Measurements from ENCODE around the gene SELENOS.

The SELENOS gene

DNA sequence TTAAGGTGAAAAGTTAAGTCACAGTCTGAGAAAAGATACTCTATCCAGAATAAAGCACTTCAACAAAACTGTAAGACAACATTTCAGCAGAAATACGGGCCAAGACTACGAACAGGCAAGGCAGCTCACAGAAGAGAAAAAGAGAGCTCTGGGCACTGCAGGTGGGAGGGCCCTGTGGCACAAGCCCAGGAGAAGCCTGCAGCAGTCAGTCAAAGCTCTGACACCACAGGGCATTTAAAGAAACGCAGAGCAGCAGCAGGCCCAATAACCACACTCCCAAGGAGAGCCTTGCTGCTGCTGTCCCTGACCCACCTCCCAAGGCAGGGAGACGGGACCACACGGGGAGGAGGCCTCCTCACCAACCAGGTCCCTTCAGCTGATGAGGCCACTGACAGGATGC, 44.6 kb downstream of the SELENOS start:
- Histone ChIP-seq H3K27ac (ENCODE audit: low read length) (peak overlapping the region; percentile 41), H3K27me3 (ENCODE audit: control insufficient read depth in 1 of 2, insufficient read depth in 2 of 2, low read length in 2 of 2) (no peaks in the 10 kb centered on the region), H3K9me3 (ENCODE audit: control insufficient read depth in 2 of 2, low read length in 2 of 2) (no peaks in the 10 kb centered on the region), H3K9ac (ENCODE audit: low read length in 2 of 2) (peak overlapping the region in 1 of 2 donors; percentile 43), H3K36me3 (ENCODE audit: control insufficient read depth in 2 of 2, insufficient read depth in 2 of 2, low read length in 2 of 2) (peaks cover 7 to 9% of the 10 kb centered on the region in 2 donors), H3K4me1 (ENCODE audit: control insufficient read depth, insufficient read depth, low read length) (peaks cover 12% of the 10 kb centered on the region), H3K4me3 (ENCODE audit: low read length in 2 of 2) (peak overlapping the region in 1 of 2 donors; percentile 3)

DNA sequence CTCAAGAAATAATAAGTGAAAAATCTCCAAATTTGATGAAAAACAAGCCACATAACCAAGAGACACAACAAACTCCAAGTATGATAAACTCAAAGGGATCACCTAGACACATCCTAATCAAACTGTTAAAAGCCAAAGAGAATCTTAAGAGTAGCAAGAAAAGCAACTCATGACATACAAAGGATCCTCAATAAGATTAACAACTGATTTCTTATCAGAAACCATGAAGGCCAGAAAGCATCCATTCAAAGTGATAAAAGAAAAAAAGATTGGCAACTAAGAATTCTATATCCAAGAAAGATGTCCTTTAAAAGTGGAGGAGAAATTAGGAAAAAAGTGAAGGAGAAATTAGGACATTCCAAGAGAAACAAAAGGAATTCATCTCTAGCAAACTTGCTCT, 49.0 kb downstream of the SELENOS start:
- H3K9ac ChIP-seq (ENCODE audit: low read length in 2 of 2) = no peak overlapping the region
- no peaks in the 10 kb centered on the region for H3K9me3 ChIP-seq (ENCODE audit: control insufficient read depth in 2 of 2, low read length in 2 of 2)
- no peak overlapping the region for H3K27ac ChIP-seq (ENCODE audit: low read length)
- peaks cover 12% of the 10 kb centered on the region for H3K4me1 ChIP-seq (ENCODE audit: control insufficient read depth, insufficient read depth, low read length)
- no peaks in the 10 kb centered on the region for H3K36me3 ChIP-seq (ENCODE audit: control insufficient read depth in 2 of 2, insufficient read depth in 2 of 2, low read length in 2 of 2)
- no peaks in the 10 kb centered on the region for H3K27me3 ChIP-seq (ENCODE audit: control insufficient read depth in 1 of 2, insufficient read depth in 2 of 2, low read length in 2 of 2)
- no peak overlapping the region for H3K4me3 ChIP-seq (ENCODE audit: low read length in 2 of 2)

DNA sequence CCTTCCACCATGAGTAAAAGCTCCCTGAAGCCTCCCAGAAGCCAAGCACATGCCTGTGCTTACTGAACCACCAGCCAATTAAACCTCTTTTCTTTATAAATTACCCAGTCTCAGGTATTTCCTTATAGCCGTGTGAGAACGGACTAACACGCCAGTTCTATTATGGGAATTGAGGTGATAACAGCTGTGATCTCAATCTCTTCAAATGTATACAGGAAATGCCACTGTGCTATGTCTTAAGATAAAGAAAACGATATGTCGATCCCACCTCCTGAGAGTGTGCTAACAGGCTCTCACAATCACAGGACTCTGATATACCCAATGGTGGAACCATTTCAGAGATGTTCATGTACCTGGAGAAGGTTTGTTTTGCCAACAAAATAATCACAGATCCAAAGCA, 51.6 kb downstream of the SELENOS start:
- Histone ChIP-seq H3K27ac (ENCODE audit: low read length) (no peak overlapping the region), H3K4me1 (ENCODE audit: control insufficient read depth, insufficient read depth, low read length) (peaks cover 8% of the 10 kb centered on the region), H3K36me3 (ENCODE audit: control insufficient read depth in 2 of 2, insufficient read depth in 2 of 2, low read length in 2 of 2) (no peaks in the 10 kb centered on the region), H3K27me3 (ENCODE audit: control insufficient read depth in 1 of 2, insufficient read depth in 2 of 2, low read length in 2 of 2) (no peaks in the 10 kb centered on the region), H3K9ac (ENCODE audit: low read length in 2 of 2) (no peak overlapping the region), H3K9me3 (ENCODE audit: control insufficient read depth in 2 of 2, low read length in 2 of 2) (no peaks in the 10 kb centered on the region), H3K4me3 (ENCODE audit: low read length in 2 of 2) (no peak overlapping the region)
